B cell (primary cell): ENCODE results near the gene SKAP2. TPM values are rescaled to one million over a fixed set of nuclear protein-coding genes. Genes with fewer than 3 reads are reported as not detected.

Experiments
- ATAC-seq: fragments of 200-7000 bp; cut with Tn5 transposase; one replicate; pipeline ENCODE4 v1.10.0; 2021; ENCODE audit warnings: low read depth, mild to moderate bottlenecking, moderate number of reproducible peaks, moderate library complexity
- CTCF ChIA-PET: fragments of 350-600 bp; sonication (Branson Sonifier 250); formaldehyde crosslinking; loops from one replicate; lab custom pipeline; 2021; ENCODE audit warnings: antibody characterized with exemption, inconsistent platforms; lab: Charles Lee
- POLR2A ChIA-PET: fragments of 350-600 bp; sonication (Branson Sonifier 250); formaldehyde crosslinking; loops from one replicate; lab custom pipeline; 2021; ENCODE audit warnings: antibody characterized with exemption; lab: Charles Lee
- DNase-seq: peaks from one replicate; pipeline ENCODE4 v3.0.0; 2013
- H2AFZ ChIP-seq: 2 replicates; pipeline ENCODE4 v1.6.1; 2012; ENCODE audit warnings: mild to moderate bottlenecking, low read depth, low read length; ENCODE audit not compliant: insufficient read depth, poor library complexity, severe bottlenecking
- H3K27ac ChIP-seq, 2 donors: 1 replicate in 1 of 2; 2 replicates in 1 of 2; pipeline ENCODE4 v1.5.1; 2012 to 2013; ENCODE audit warnings: low read length in 2 of 2, mild to moderate bottlenecking in 2 of 2, moderate library complexity in 1 of 2
- H3K27me3 ChIP-seq, 4 experiments: fragments of 200-600 bp in 1 of 4; sonication (generic) in 1 of 4; replicated peaks in 1 of 4; 1 replicate in 2 of 4; 2 replicates in 2 of 4; pipeline versions ENCODE4 v1.6.1 to v1.7.0; 2013 to 2016; ENCODE audit warnings: low read length in 3 of 4, mild to moderate bottlenecking in 2 of 4, mixed read lengths in 1 of 4, moderate library complexity in 1 of 4; ENCODE audit not compliant: insufficient read depth in 4 of 4, control insufficient read depth in 3 of 4; ENCODE audit errors: control extremely low read depth in 1 of 4
- H3K36me3 ChIP-seq, 2 experiments: replicated peaks in 1 of 2; 1 replicate in 1 of 2; 2 replicates in 1 of 2; pipeline versions ENCODE4 v1.6.1 to v1.7.1; 2013; ENCODE audit warnings: low read length in 1 of 2; ENCODE audit not compliant: insufficient read depth in 2 of 2, control insufficient read depth in 1 of 2; ENCODE audit errors: control extremely low read depth in 1 of 2, extremely low read depth in 1 of 2
- H3K4me1 ChIP-seq, 2 donors: fragments of 200-600 bp in 1 of 2; sonication (generic) in 1 of 2; 1 replicate in 1 of 2; 2 replicates in 1 of 2; pipeline versions ENCODE4 v1.5.1 to v1.6.1; 2013 to 2017; ENCODE audit warnings: low read length in 2 of 2; ENCODE audit not compliant: control insufficient read depth in 2 of 2, insufficient read depth in 2 of 2
- H3K4me2 ChIP-seq: replicated peaks from 2 replicates; pipeline ENCODE3; 2012; ENCODE audit warnings: mild to moderate bottlenecking, low read depth, low read length; ENCODE audit not compliant: poor library complexity, severe bottlenecking
- H3K4me3 ChIP-seq, 5 experiments: fragments of 200-600 bp in 1 of 5; sonication (generic) in 1 of 5; 1 replicate in 3 of 5; 2 replicates in 2 of 5; pipeline versions ENCODE4 v1.5.1 to v1.7.0; 2011 to 2016; ENCODE audit warnings: low read length in 4 of 5, mild to moderate bottlenecking in 4 of 5, low read depth in 2 of 5, control low read depth in 1 of 5, moderate library complexity in 1 of 5; ENCODE audit not compliant: insufficient read depth in 1 of 5; ENCODE audit errors: control extremely low read depth in 1 of 5, extremely low read depth in 1 of 5
- H3K79me2 ChIP-seq: fragments of 200-600 bp; sonication (generic); one replicate; pipeline ENCODE4 v1.6.0; 2016; ENCODE audit warnings: low read length; ENCODE audit not compliant: control insufficient read depth, insufficient read depth
- H3K9ac ChIP-seq: fragments of 200-600 bp; sonication (generic); 2 replicates; pipeline ENCODE4 v1.6.1; 2017; ENCODE audit warnings: mild to moderate bottlenecking, low read length, moderate library complexity
- H3K9me3 ChIP-seq, 3 donors: one replicate each; pipeline versions ENCODE4 v1.6.1 to v1.7.1; 2013; ENCODE audit warnings: low read length in 2 of 3; ENCODE audit not compliant: control insufficient read depth in 2 of 3, insufficient read depth in 1 of 3; ENCODE audit errors: control extremely low read depth in 1 of 3
- H4K20me1 ChIP-seq: 2 replicates; pipeline ENCODE4 v1.6.0; 2012; ENCODE audit warnings: mild to moderate bottlenecking, low read length; ENCODE audit not compliant: insufficient read depth, control insufficient read depth, poor library complexity, severe bottlenecking
- H3K27ac Mint-ChIP-seq: one replicate; pipeline ENCODE4 v1.8.0; 2021; ENCODE audit warnings: mixed read lengths
- H3K27me3 Mint-ChIP-seq: one replicate; pipeline ENCODE4 v1.8.0; 2021; ENCODE audit warnings: mixed read lengths
- H3K4me1 Mint-ChIP-seq: one replicate; pipeline ENCODE4 v1.8.0; 2021; ENCODE audit warnings: mixed read lengths
- H3K4me3 Mint-ChIP-seq: one replicate; pipeline ENCODE4 v1.8.0; 2021; ENCODE audit warnings: mixed read lengths
- H3K9me3 Mint-ChIP-seq: one replicate; pipeline ENCODE4 v1.8.0; 2022; ENCODE audit warnings: mixed read lengths; ENCODE audit not compliant: insufficient read depth
- EZH2 ChIP-seq: IDR thresholded peaks from 2 replicates; pipeline ENCODE4 v1.6.1; 2012; ENCODE audit warnings: borderline replicate concordance, low read depth, mild to moderate bottlenecking, moderate library complexity, low read length; ENCODE audit not compliant: insufficient read depth, poor library complexity, severe bottlenecking
- WGBS: methylation state at CpG from one replicate; pipeline ENCODE4 v1.1.5; 2013; ENCODE audit warnings: missing lambda C conversion rate; ENCODE audit not compliant: insufficient coverage; 5-methylcytosine and 5-hydroxymethylcytosine counted together
- intact Hi-C: fragments of 100-400 bp; cut with micrococcal nuclease; formaldehyde crosslinking; loops from one replicate; pipeline ENCODE4 v1.10.0; 2022
- polyA plus RNA-seq: library from polyadenylated mRNA; depleted of rRNA; stranded (reverse); fragments of >200 nt; gene quantifications from 2 replicates; pipeline ENCODE4 v1.2.3, GENCODE V29; 2012
- total RNA-seq, 2 donors: library from RNA; stranded (reverse); fragments of 120-200 nt in 1 of 2; gene quantifications; 1 replicate in 1 of 2; 2 replicates in 1 of 2; pipeline versions ENCODE4 v1.2.3 to v1.2.4, GENCODE V29; 2013 to 2022
- TF ChIP-seq, protein P1 (sequence below): fragments of 200-600 bp; IDR thresholded peaks from one replicate; pipeline ENCODE4 v1.8.0; 2022; ENCODE audit warnings: antibody characterized with exemption, mild to moderate bottlenecking

The SKAP2 gene
- total and polyA plus RNA-seq, 2 donors (not counting 1 experiment from before 2014, with no cell fraction given) = 12.8 to 58.4 TPM

DNA sequence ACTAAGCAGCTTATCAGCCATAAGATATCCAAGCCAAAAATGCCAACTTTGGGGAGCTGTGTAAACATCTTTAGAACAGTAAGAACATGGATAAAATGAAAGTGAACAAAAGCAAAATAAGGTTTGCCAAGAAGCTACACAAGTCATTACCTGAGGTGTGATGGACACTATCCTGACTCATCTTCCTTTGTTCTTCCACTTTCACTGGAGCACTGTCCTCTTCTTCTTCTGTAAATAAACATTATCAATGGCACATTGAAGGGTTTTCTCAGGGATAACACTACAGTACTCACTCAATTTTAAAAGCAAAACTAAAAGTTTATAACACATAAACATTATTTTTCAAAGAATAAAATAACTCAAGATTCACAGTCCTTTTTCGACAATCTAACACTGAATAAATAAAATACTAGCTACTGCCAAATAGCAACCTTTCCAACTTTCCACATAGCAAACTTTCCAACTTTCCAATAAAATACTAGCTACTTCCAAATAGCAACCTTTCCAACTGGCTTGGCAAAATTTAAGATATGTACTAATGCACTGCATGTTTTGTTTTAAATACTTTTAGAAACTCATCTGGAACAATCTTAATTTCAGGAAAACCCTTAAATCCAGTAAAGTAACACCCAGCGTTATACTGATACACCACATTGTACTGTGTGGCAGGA is 174.1 kb downstream of the SKAP2 start:
- no peaks in the 10 kb centered on the region for H3K9me3 Mint-ChIP-seq
- peaks cover 36% of the 10 kb centered on the region for H3K4me1 Mint-ChIP-seq
- no peak for DNase-seq
- H3K4me1 ChIP-seq = peaks cover 7 to 14% of the 10 kb centered on the region in 2 donors
- peak overlapping the region; percentile 50 for H3K27ac Mint-ChIP-seq
- peaks cover 0 to 2% of the 10 kb centered on the region in 2 experiments for H3K36me3 ChIP-seq
- no peak overlapping the region for H3K4me3 Mint-ChIP-seq
- no peaks in the 10 kb centered on the region for H3K9me3 ChIP-seq
- H3K27me3 Mint-ChIP-seq = no peaks in the 10 kb centered on the region
- POLR2A ChIA-PET = no interaction called here
- no peak overlapping the region for H3K4me2 ChIP-seq
- WGBS = no CpG with 5 or more reads among the region's 2 CpGs
- intact Hi-C loops = no loop called here
- H3K4me3 ChIP-seq = no peak overlapping the region
- H3K27ac ChIP-seq = no peak overlapping the region
- no peaks in the 10 kb centered on the region for H3K27me3 ChIP-seq
- TF ChIP-seq, protein P1, sequence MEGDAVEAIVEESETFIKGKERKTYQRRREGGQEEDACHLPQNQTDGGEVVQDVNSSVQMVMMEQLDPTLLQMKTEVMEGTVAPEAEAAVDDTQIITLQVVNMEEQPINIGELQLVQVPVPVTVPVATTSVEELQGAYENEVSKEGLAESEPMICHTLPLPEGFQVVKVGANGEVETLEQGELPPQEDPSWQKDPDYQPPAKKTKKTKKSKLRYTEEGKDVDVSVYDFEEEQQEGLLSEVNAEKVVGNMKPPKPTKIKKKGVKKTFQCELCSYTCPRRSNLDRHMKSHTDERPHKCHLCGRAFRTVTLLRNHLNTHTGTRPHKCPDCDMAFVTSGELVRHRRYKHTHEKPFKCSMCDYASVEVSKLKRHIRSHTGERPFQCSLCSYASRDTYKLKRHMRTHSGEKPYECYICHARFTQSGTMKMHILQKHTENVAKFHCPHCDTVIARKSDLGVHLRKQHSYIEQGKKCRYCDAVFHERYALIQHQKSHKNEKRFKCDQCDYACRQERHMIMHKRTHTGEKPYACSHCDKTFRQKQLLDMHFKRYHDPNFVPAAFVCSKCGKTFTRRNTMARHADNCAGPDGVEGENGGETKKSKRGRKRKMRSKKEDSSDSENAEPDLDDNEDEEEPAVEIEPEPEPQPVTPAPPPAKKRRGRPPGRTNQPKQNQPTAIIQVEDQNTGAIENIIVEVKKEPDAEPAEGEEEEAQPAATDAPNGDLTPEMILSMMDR = no peak
- TF ChIP-seq EZH2 = no peak
- no peak overlapping the region for H2AFZ ChIP-seq
- H4K20me1 ChIP-seq = no peaks in the 10 kb centered on the region
- H3K9ac ChIP-seq = no peak overlapping the region
- no peak for ATAC-seq
- H3K79me2 ChIP-seq = no peaks in the 10 kb centered on the region
- CTCF ChIA-PET = interaction anchor here (0.6 to 1.6 kb wide), 5 partner anchors 10 to 1400 kb away, joined by 3 to 6 read pairs (median 3); no protein-coding TSS in a partner anchor

DNA sequence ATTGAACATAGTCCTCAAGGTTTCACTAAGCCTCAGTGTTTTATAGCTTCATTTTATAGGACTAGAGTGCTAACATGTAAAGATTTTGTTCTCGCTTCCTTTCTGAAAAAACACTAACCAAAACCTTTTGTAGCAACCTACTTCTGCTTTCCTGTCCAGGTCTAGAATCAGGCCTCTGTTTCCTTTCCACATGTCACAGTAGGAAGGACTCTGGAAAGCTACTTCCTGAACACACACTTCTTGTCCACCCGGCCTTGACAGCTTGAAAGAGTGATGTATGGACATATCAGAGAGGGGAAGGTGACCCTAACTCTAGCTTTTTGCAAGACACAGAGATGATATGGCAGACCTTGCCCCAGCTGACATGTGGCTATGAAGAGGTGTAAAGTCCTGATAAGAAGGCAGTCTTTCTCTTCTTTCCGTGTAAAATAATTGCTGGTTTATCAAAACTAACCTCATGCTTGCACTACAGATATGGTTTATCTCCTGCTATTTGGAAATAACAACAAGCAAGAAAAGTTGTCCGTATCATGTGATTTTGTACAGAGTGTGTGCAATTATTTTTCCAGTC is 175.4 kb downstream of the SKAP2 start:
- no peaks in the 10 kb centered on the region for H3K79me2 ChIP-seq
- DNase-seq (peak; percentile 36), ATAC-seq (peak; percentile 41)
- no peaks in the 10 kb centered on the region for H3K27me3 Mint-ChIP-seq
- WGBS = no CpG with 5 or more reads among the region's 4 CpGs
- H3K4me3 ChIP-seq = no peak overlapping the region
- intact Hi-C loops = no loop called here
- TF ChIP-seq EZH2 = no peak
- TF ChIP-seq, protein P1 = no peak
- no peak overlapping the region for H3K9ac ChIP-seq
- peaks cover 7 to 14% of the 10 kb centered on the region in 2 donors for H3K4me1 ChIP-seq
- H4K20me1 ChIP-seq = no peaks in the 10 kb centered on the region
- peaks cover 0 to 2% of the 10 kb centered on the region in 2 experiments for H3K36me3 ChIP-seq
- no peak overlapping the region for H3K4me3 Mint-ChIP-seq
- no peak overlapping the region for H2AFZ ChIP-seq
- CTCF ChIA-PET = interaction anchor here (1.0 kb wide), 1 partner anchor 472 kb away, joined by 3 read pairs; no protein-coding TSS in a partner anchor
- H3K27me3 ChIP-seq = no peaks in the 10 kb centered on the region
- H3K9me3 Mint-ChIP-seq = no peaks in the 10 kb centered on the region
- peak overlapping the region; percentile 15 for H3K4me2 ChIP-seq
- H3K4me1 Mint-ChIP-seq = peaks cover 36% of the 10 kb centered on the region
- POLR2A ChIA-PET = no interaction called here
- no peaks in the 10 kb centered on the region for H3K9me3 ChIP-seq
- peak overlapping the region; percentile 9 to 32 for H3K27ac ChIP-seq
- peak overlapping the region; percentile 84 for H3K27ac Mint-ChIP-seq
